ENCODE data around the gene BRD7.

The BRD7 gene

GRCh38 chr16:50388496-50388895, 19.7 kb upstream of the BRD7 start:
- no peak for DNase-seq

GRCh38 chr16:50386774-50387173, 18.0 kb upstream of the BRD7 start:
- no peak for DNase-seq

- DNase-seq: no peak
Measured at GRCh38 chr16:50386139-50386538, 17.4 kb upstream of the BRD7 start.

- no peak for DNase-seq
Measured at GRCh38 chr16:50384500-50385135, 15.8 kb upstream of the BRD7 start.

GRCh38 chr16:50381679-50382440, 13.1 kb upstream of the BRD7 start:
- no peak for DNase-seq

- no peak for DNase-seq
Measured at GRCh38 chr16:50378417-50378816, 9.6 kb upstream of the BRD7 start.

GRCh38 chr16:50377001-50377400, 8.2 kb upstream of the BRD7 start:
- no peak for DNase-seq

GRCh38 chr16:50373780-50374179, 5.0 kb upstream of the BRD7 start:
- DNase-seq: no peak

GRCh38 chr16:50373345-50373701, 4.5 kb upstream of the BRD7 start:
- no peak for DNase-seq

- no peak for DNase-seq
Measured at GRCh38 chr16:50372611-50373344, 4.0 kb upstream of the BRD7 start.

GRCh38 chr16:50371936-50372595, 3.3 kb upstream of the BRD7 start:
- no peak for DNase-seq

- no peak for DNase-seq
Measured at GRCh38 chr16:50371036-50371716, 2.4 kb upstream of the BRD7 start.

- DNase-seq: no peak
Measured at GRCh38 chr16:50369133-50369804, 481 bp upstream of the BRD7 start.

- DNase-seq: no peak
Measured at GRCh38 chr16:50367777-50368409, 895 bp downstream of the BRD7 start.

- DNase-seq: no peak
Measured at GRCh38 chr16:50365791-50366575, 2.8 kb downstream of the BRD7 start.

- no peak for DNase-seq
Measured at GRCh38 chr16:50363656-50364055, 5.1 kb downstream of the BRD7 start.

GRCh38 chr16:50360779-50361178, 8.0 kb downstream of the BRD7 start:
- DNase-seq: no peak

GRCh38 chr16:50360033-50360778, 8.6 kb downstream of the BRD7 start:
- no peak for DNase-seq

- DNase-seq: no peak
Measured at GRCh38 chr16:50359626-50360025, 9.2 kb downstream of the BRD7 start.
